H9 (cell line): ENCODE results near the gene ADAM11. TPM values are rescaled to one million over a fixed set of nuclear protein-coding genes. Genes with fewer than 3 reads are reported as not detected.

Experiments
- DNase-seq: peaks from one replicate; pipeline ENCODE4 v3.0.0-alpha.2; 2017
- H2AFZ ChIP-seq: one replicate; pipeline ENCODE4 v1.6.1; 2013; ENCODE audit warnings: mild to moderate bottlenecking, low read length, control low read depth, moderate library complexity
- H2AK5ac ChIP-seq: 2 replicates; pipeline ENCODE4 v1.6.1; 2013; ENCODE audit warnings: low read length, control low read depth, mixed read lengths; ENCODE audit not compliant: insufficient read length
- H2BK120ac ChIP-seq: one replicate; pipeline ENCODE4 v1.6.1; 2013; ENCODE audit warnings: low read depth, mild to moderate bottlenecking, low read length, control low read depth, inconsistent platforms; ENCODE audit not compliant: poor library complexity, severe bottlenecking
- H2BK12ac ChIP-seq: 2 replicates; pipeline ENCODE4 v1.6.1; 2013; ENCODE audit warnings: low read length, control low read depth, mixed read lengths, low read depth; ENCODE audit not compliant: insufficient read length
- H2BK15ac ChIP-seq: 2 replicates; pipeline ENCODE4 v1.6.1; 2013; ENCODE audit warnings: low read depth, low read length, control low read depth
- H2BK20ac ChIP-seq: one replicate; pipeline ENCODE4 v1.6.1; 2013; ENCODE audit warnings: low read depth, mild to moderate bottlenecking, low read length, control low read depth, inconsistent platforms; ENCODE audit not compliant: poor library complexity, severe bottlenecking
- H2BK5ac ChIP-seq: 2 replicates; pipeline ENCODE4 v1.6.1; 2013; ENCODE audit warnings: low read length, control low read depth, mixed read lengths; ENCODE audit not compliant: insufficient read length
- H3K14ac ChIP-seq: 2 replicates; pipeline ENCODE4 v1.6.1; 2013; ENCODE audit warnings: low read length, control low read depth; ENCODE audit not compliant: insufficient read depth
- H3K18ac ChIP-seq: 2 replicates; pipeline ENCODE4 v1.6.1; 2013; ENCODE audit warnings: low read depth, mild to moderate bottlenecking, mixed read lengths, low read length, control low read depth; ENCODE audit not compliant: insufficient read length
- H3K23ac ChIP-seq: 2 replicates; pipeline ENCODE4 v1.6.1; 2013; ENCODE audit warnings: low read length, control low read depth, mixed read lengths, low read depth; ENCODE audit not compliant: insufficient read length
- H3K23me2 ChIP-seq: 2 replicates; pipeline ENCODE4 v1.6.1; 2013; ENCODE audit warnings: low read depth, mild to moderate bottlenecking, mixed read lengths, low read length, control low read depth; ENCODE audit not compliant: insufficient read length, poor library complexity, severe bottlenecking
- H3K27ac ChIP-seq: 2 replicates; pipeline ENCODE4 v1.5.1; 2013; ENCODE audit warnings: low read length, control low read depth, mixed read lengths, low read depth; ENCODE audit not compliant: insufficient read length
- H3K27me3 ChIP-seq: 2 replicates; pipeline ENCODE4 v1.6.1; 2013; ENCODE audit warnings: low read length, control low read depth, inconsistent platforms; ENCODE audit not compliant: insufficient read depth
- H3K4ac ChIP-seq: 2 replicates; pipeline ENCODE4 v1.6.1; 2013; ENCODE audit warnings: low read depth, mild to moderate bottlenecking, control low read depth, inconsistent platforms, low read length, moderate library complexity
- H3K4me1 ChIP-seq: 2 replicates; pipeline ENCODE4 v1.6.1; 2013; ENCODE audit warnings: low read length, control low read depth, inconsistent platforms; ENCODE audit not compliant: insufficient read depth
- H3K4me2 ChIP-seq: 2 replicates; pipeline ENCODE4 v1.6.1; 2013; ENCODE audit warnings: low read length, control low read depth, mixed read lengths; ENCODE audit not compliant: insufficient read length, insufficient read depth
- H3K56ac ChIP-seq: 2 replicates; pipeline ENCODE4 v1.6.1; 2013; ENCODE audit warnings: low read depth, mild to moderate bottlenecking, mixed read lengths, low read length, control low read depth; ENCODE audit not compliant: insufficient read length
- H3K79me1 ChIP-seq: 2 replicates; pipeline ENCODE4 v1.6.1; 2013; ENCODE audit warnings: low read depth, mild to moderate bottlenecking, moderate library complexity, low read length, control low read depth, inconsistent platforms; ENCODE audit not compliant: insufficient read depth, poor library complexity, severe bottlenecking
- H3K79me2 ChIP-seq: 2 replicates; pipeline ENCODE4 v1.6.1; 2013; ENCODE audit warnings: low read length, control low read depth, inconsistent platforms; ENCODE audit not compliant: insufficient read depth
- H3K9ac ChIP-seq: 2 replicates; pipeline ENCODE4 v1.6.1; 2013; ENCODE audit warnings: low read length, control low read depth, mixed read lengths; ENCODE audit not compliant: insufficient read length; ENCODE audit errors: extremely low read depth
- H3K9me3 ChIP-seq: one replicate; pipeline ENCODE4 v1.6.1; 2013; ENCODE audit warnings: low read depth, low read length, inconsistent platforms; ENCODE audit not compliant: control insufficient read depth
- H3T11ph ChIP-seq: one replicate; pipeline ENCODE4 v1.6.1; 2013; ENCODE audit warnings: mild to moderate bottlenecking, low read length, control low read depth, inconsistent platforms
- H4K20me1 ChIP-seq: one replicate; pipeline ENCODE4 v1.6.1; 2013; ENCODE audit not compliant: control insufficient read depth, insufficient read length, insufficient read depth
- H4K5ac ChIP-seq: 2 replicates; pipeline ENCODE4 v1.6.1; 2013; ENCODE audit warnings: low read depth, mild to moderate bottlenecking, mixed read lengths, low read length, control low read depth; ENCODE audit not compliant: insufficient read length
- H4K8ac ChIP-seq: replicated peaks from 2 replicates; pipeline ENCODE4 v1.6.1; 2013; ENCODE audit warnings: low read length, control low read depth, mixed read lengths, low read depth; ENCODE audit not compliant: insufficient read length
- H4K91ac ChIP-seq: 2 replicates; pipeline ENCODE4 v1.6.1; 2013; ENCODE audit warnings: low read depth, mild to moderate bottlenecking, moderate library complexity, mixed read lengths, low read length, control low read depth; ENCODE audit not compliant: insufficient read length
- H3K27ac Mint-ChIP-seq, 3 experiments: 2 replicates in 2 of 3; 3 replicates in 1 of 3; pipeline ENCODE4 v1.8.0; 2020 to 2021; ENCODE audit warnings: mixed read lengths in 3 of 3, mild to moderate bottlenecking in 1 of 3, moderate library complexity in 1 of 3
- H3K27me3 Mint-ChIP-seq: 2 replicates; pipeline ENCODE4 v1.8.0; 2021; ENCODE audit warnings: low read depth, mild to moderate bottlenecking, moderate library complexity, mixed read lengths
- H3K36me3 Mint-ChIP-seq, 3 experiments: 2 replicates in 2 of 3; 3 replicates in 1 of 3; pipeline ENCODE4 v1.8.0; 2020 to 2021; ENCODE audit warnings: low read depth in 3 of 3, mixed read lengths in 3 of 3; ENCODE audit not compliant: insufficient read depth in 1 of 3
- H3K4me1 Mint-ChIP-seq, 2 experiments: 2 replicates each; pipeline ENCODE4 v1.8.0; 2020; ENCODE audit warnings: mixed read lengths in 2 of 2
- H3K4me3 Mint-ChIP-seq, 2 experiments: 2 replicates in 1 of 2; 3 replicates in 1 of 2; pipeline ENCODE4 v1.8.0; 2020 to 2021; ENCODE audit warnings: mild to moderate bottlenecking in 2 of 2, mixed read lengths in 2 of 2, moderate library complexity in 1 of 2
- H3K9me3 Mint-ChIP-seq, 2 experiments: 2 replicates in 1 of 2; 3 replicates in 1 of 2; pipeline ENCODE4 v1.8.0; 2020; ENCODE audit warnings: mild to moderate bottlenecking in 2 of 2, mixed read lengths in 2 of 2, moderate library complexity in 1 of 2
- WGBS: extraction: QIAGEN DNeasy Blood & Tissue Kit; methylation state at CpG from one replicate; pipeline ENCODE4 v1.1.7; 2013; ENCODE audit warnings: missing lambda C conversion rate, low lambda C conversion rate, mixed read lengths; ENCODE audit not compliant: insufficient read length; ENCODE audit errors: extremely low coverage; 5-methylcytosine and 5-hydroxymethylcytosine counted together
- total RNA-seq: library from RNA; stranded (reverse); gene quantifications from 2 replicates; pipeline ENCODE4 v1.2.1, GENCODE V29; 2021
- TF ChIP-seq, protein P1 (sequence below): fragments of 200-600 bp; sonication (generic); conservative IDR thresholded peaks from 3 replicates; pipeline ENCODE4 v1.8.0; 2021; ENCODE audit warnings: antibody characterized with exemption, mild to moderate bottlenecking

The ADAM11 gene
- total RNA-seq, 1 experiment from 2014 or later: 4.6 TPM

DNA sequence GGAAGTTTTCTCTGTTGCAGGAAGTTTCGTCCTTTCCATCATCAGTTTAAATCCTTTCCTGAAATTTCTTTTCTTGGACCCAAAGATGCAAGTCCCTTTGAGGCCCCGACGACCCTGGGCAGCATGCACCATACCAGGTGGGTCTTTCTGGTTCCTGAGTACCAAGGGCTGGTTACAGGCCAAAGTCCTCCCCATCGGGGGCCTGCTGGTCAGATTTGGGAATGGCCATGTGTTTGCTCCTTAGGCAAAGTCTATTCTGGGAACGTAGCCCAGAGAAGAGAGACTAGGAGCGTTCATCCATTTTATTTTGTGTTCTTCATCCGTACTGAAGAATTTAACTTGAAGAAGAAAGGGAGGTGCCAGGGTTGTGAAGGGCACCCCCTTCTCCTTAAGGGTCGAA lies 17.5 kb upstream of the ADAM11 start:
- Histone ChIP-seq H3K9ac (no peak overlapping the region), H3K79me1 (no peaks in the 10 kb centered on the region), H3K79me2 (no peaks in the 10 kb centered on the region), H3K14ac (no peak overlapping the region), H2BK12ac (no peak overlapping the region), H3K23me2 (no peaks in the 10 kb centered on the region), H3T11ph (no peak overlapping the region), H3K18ac (no peak overlapping the region), H3K23ac (no peak overlapping the region), H2BK15ac (no peak overlapping the region), H2BK20ac (no peak overlapping the region), H3K4me2 (no peak overlapping the region), H3K9me3 (no peaks in the 10 kb centered on the region), H2AK5ac (no peak overlapping the region), H3K4me1 (no peaks in the 10 kb centered on the region; the same call in 1 of the 2 replicates), H3K27me3 (no peaks in the 10 kb centered on the region), H4K20me1 (no peaks in the 10 kb centered on the region), H2BK5ac (no peak overlapping the region), H4K5ac (no peak overlapping the region), H3K56ac (no peak overlapping the region), H3K4ac (no peak overlapping the region), H4K8ac (no peak overlapping the region), H3K27ac (no peak overlapping the region), H2AFZ (no peak overlapping the region), H2BK120ac (no peak overlapping the region), H4K91ac (no peak overlapping the region)
- Mint-ChIP-seq H3K27ac (no peak overlapping the region), H3K4me1 (peaks cover 9 to 19% of the 10 kb centered on the region in 2 experiments), H3K36me3 (peaks cover 10 to 57% (median 56%) of the 10 kb centered on the region in 3 experiments), H3K9me3 (no peaks in the 10 kb centered on the region), H3K27me3 (no peaks in the 10 kb centered on the region), H3K4me3 (no peak overlapping the region)
- TF ChIP-seq, protein P1, sequence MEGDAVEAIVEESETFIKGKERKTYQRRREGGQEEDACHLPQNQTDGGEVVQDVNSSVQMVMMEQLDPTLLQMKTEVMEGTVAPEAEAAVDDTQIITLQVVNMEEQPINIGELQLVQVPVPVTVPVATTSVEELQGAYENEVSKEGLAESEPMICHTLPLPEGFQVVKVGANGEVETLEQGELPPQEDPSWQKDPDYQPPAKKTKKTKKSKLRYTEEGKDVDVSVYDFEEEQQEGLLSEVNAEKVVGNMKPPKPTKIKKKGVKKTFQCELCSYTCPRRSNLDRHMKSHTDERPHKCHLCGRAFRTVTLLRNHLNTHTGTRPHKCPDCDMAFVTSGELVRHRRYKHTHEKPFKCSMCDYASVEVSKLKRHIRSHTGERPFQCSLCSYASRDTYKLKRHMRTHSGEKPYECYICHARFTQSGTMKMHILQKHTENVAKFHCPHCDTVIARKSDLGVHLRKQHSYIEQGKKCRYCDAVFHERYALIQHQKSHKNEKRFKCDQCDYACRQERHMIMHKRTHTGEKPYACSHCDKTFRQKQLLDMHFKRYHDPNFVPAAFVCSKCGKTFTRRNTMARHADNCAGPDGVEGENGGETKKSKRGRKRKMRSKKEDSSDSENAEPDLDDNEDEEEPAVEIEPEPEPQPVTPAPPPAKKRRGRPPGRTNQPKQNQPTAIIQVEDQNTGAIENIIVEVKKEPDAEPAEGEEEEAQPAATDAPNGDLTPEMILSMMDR: no peak
- WGBS: no CpG with 5 or more reads among the region's 8 CpGs
- DNase-seq: no peak
